ENCODE data around the gene ABCG1. TPM values are rescaled to one million over a fixed set of nuclear protein-coding genes. Genes with fewer than 3 reads are reported as not detected.

ABCG1 gene
- total RNA-seq, 1 donor from 2014 or later: 39.5 TPM

DNA sequence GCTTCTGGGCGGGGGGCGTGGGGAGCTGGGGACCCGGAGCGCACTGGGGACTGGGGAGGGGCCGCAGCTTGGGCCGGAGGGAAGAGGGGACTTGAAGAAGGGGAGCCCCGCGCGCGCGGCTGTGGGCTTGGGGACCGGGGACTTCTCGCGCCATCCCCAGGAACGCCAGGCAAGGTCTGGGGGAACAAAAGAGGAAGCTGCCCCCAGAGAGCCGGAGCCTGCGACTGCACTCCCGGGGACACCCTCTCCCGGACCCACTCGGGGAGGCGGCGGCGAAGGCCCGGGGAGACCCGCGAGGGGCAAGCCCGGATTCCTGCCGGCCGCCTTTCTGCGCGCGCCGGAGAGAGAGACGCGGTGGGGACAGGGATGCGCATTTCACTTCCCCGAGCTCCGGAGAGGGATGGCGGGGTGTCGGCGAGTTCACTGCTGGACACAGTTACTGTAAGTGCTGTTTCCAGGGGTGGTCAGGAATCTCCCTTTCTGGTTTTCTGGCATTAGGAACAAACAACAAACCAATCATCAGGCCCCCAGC, 732 bp downstream of the ABCG1 start:
- Histone ChIP-seq H3K27me3 (no peaks in the 10 kb centered on the region), H3K36me3 (no peaks in the 10 kb centered on the region), H3K4me3 (peak overlapping the region; percentile 68 to 82), H3K27ac (peak overlapping the region; percentile 51 to 63), H3K4me1 (peaks cover 6 to 25% of the 10 kb centered on the region in 2 donors), H3K9me3 (no peaks in the 10 kb centered on the region)
- peak in 1 of 2 donors; percentile 69 for DNase-seq (ENCODE audit: low spot score in 2 of 2)
- TF ChIP-seq, protein P1, sequence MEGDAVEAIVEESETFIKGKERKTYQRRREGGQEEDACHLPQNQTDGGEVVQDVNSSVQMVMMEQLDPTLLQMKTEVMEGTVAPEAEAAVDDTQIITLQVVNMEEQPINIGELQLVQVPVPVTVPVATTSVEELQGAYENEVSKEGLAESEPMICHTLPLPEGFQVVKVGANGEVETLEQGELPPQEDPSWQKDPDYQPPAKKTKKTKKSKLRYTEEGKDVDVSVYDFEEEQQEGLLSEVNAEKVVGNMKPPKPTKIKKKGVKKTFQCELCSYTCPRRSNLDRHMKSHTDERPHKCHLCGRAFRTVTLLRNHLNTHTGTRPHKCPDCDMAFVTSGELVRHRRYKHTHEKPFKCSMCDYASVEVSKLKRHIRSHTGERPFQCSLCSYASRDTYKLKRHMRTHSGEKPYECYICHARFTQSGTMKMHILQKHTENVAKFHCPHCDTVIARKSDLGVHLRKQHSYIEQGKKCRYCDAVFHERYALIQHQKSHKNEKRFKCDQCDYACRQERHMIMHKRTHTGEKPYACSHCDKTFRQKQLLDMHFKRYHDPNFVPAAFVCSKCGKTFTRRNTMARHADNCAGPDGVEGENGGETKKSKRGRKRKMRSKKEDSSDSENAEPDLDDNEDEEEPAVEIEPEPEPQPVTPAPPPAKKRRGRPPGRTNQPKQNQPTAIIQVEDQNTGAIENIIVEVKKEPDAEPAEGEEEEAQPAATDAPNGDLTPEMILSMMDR (IDR thresholded peaks at IDR 0.05): no peak
- intact Hi-C loops (cut with DNase I): no loop called here

DNA sequence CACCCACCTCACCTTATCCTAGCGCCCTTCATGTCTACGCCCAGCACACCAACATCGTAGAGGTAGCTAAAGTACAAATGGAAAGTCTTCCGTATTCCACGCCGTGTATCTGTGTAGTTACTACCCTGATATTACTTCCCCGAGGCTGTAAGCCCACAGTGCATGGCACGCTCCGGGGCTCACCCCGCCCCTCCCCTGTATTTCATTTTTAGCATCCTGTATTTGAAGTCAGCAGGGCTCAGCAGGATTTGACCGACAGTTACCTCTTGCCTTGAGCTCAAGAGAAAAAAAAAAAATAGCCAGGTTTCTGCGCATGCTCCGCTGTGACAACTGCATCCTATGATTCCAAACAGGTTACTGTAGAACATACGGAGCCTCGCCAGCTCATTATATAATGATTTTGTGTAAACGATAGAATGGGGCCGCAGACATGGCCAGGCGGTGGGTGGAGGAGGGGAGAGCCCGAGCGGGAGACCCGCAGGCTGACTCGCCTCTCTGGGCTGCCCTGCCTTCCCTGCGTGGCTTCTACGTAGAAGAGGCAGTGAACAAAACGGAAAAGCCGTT, 1.3 kb downstream of the ABCG1 start:
- DNase-seq (ENCODE audit: low spot score in 2 of 2): peak in 1 of 2 donors; percentile 84
- no peaks in the 10 kb centered on the region for H3K27me3 ChIP-seq
- H3K4me1 ChIP-seq: peaks cover 6 to 25% of the 10 kb centered on the region in 2 donors
- H3K27ac ChIP-seq: peak overlapping the region; percentile 51 to 63
- no peaks in the 10 kb centered on the region for H3K9me3 ChIP-seq
- intact Hi-C loops (cut with DNase I): no loop called here
- H3K36me3 ChIP-seq: no peaks in the 10 kb centered on the region
- peak overlapping the region; percentile 68 to 82 for H3K4me3 ChIP-seq
- TF ChIP-seq, protein P1 (IDR thresholded peaks at IDR 0.05): no peak

DNA sequence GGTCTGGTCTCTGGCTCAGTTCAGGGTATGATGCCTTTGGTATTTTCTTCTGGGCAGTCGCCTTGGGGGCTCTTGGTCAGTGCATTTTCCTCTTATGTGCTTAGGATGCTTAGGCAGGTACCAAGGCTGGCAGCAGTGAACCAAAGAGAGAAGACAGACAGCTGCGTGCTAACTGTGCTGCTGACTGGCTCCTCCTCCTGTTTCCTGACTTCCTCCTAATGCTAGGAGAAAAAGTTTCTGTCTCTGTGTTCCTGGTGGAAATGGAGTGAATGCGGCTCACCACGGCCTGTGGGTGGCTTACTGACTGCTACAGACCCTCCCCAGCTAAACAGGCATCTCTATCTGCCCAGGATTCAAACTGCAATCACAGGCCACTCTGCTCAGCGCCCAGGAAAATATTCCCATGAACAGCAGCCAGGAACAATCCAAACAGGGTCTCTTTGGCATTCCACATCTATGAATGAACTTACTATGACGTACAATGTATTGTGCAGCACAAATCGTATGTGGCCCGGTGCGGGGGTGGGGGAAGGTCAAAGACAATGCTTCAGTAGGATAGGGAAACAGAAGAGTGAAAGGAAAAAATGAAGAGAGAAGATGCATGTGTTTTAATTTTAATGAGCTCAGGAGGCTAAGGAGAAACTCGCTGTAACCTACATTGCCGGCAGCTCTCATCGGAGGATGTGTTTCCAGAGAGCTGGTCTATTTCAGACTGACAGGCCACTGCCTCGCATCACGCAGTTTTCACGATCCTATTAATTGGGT, 2.8 kb downstream of the ABCG1 start:
- Histone ChIP-seq H3K27me3 (no peaks in the 10 kb centered on the region), H3K4me1 (peaks cover 6 to 25% of the 10 kb centered on the region in 2 donors), H3K36me3 (no peaks in the 10 kb centered on the region), H3K4me3 (no peak overlapping the region), H3K9me3 (no peaks in the 10 kb centered on the region), H3K27ac (no peak overlapping the region)
- no peak for DNase-seq (ENCODE audit: low spot score in 2 of 2)
- TF ChIP-seq, protein P1 (IDR thresholded peaks at IDR 0.05): no peak
- intact Hi-C loops (cut with DNase I): no loop called here

DNA sequence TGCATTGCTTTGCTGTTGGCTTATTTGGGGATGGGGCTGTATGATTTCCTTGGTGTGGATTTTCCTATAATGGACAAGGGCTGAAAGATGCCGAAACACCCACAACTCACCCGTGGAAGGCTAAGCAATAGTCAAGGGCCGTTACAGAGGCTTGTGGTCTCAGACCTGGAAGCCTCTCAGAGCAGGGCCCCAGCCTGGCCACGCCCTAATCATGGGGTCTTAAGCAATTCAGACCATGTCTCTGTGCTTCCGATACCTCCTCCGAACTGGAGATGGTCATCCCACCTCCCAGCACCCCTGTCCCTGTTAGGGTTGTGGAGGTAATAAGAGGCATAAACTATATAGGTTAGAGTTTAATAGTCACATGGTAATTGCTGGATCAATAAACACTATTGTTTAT, 3.4 kb downstream of the ABCG1 start:
- Histone ChIP-seq H3K27ac (no peak overlapping the region), H3K36me3 (no peaks in the 10 kb centered on the region), H3K9me3 (no peaks in the 10 kb centered on the region), H3K27me3 (no peaks in the 10 kb centered on the region), H3K4me3 (no peak overlapping the region), H3K4me1 (peaks cover 6 to 25% of the 10 kb centered on the region in 2 donors)
- no peak for DNase-seq (ENCODE audit: low spot score in 2 of 2)
- TF ChIP-seq, protein P1 (IDR thresholded peaks at IDR 0.05): no peak
- intact Hi-C loops (cut with DNase I): no loop called here

DNA sequence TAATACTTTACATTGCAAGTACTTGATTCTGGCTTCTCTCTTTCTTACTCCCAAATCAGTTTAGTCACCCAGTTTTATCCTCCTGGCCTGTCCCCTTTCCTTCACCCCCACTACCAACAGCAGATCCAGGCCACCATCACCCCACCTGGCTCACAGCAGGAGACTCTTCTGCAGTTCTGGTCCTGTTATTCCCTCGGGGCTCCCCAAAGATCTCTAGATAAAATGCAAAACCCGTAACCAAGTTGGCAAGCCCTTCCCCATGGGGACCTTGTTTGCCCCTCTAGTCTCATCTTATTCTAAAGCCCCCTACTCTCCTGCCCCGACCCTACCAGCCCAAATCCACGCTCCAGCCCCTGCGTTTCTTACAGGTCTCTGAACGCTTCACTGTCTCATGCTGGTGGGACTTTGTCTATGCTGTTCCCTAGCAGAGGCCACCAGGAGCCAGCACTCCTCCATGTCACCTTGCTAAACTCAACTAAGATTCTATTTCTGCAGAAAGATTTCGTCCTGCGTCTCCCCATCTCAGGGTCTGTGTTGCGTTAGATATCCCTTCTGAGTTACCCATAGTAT, 4.0 kb downstream of the ABCG1 start:
- TF ChIP-seq, protein P1 (IDR thresholded peaks at IDR 0.05): no peak
- Histone ChIP-seq H3K36me3 (no peaks in the 10 kb centered on the region), H3K27me3 (no peaks in the 10 kb centered on the region), H3K4me1 (peaks cover 6 to 25% of the 10 kb centered on the region in 2 donors), H3K27ac (no peak overlapping the region), H3K9me3 (no peaks in the 10 kb centered on the region), H3K4me3 (no peak overlapping the region)
- intact Hi-C loops (cut with DNase I): no loop called here
- DNase-seq (ENCODE audit: low spot score in 2 of 2): no peak
